ENCODE measurements around the gene RIC8A.

The RIC8A gene

GRCh38 chr11:259413-259812 is 51.9 kb downstream of the RIC8A start:
- no peaks in the 10 kb centered on the region for H3K4me1 Mint-ChIP-seq (ENCODE audit: low read depth)
- no peaks in the 10 kb centered on the region for H3K36me3 Mint-ChIP-seq
- H3K9me3 Mint-ChIP-seq (ENCODE audit: low read depth): no peaks in the 10 kb centered on the region
- no peak overlapping the region for H3K27ac Mint-ChIP-seq
- no peaks in the 10 kb centered on the region for H3K27me3 Mint-ChIP-seq
- no peak overlapping the region for H3K4me3 Mint-ChIP-seq

DNA sequence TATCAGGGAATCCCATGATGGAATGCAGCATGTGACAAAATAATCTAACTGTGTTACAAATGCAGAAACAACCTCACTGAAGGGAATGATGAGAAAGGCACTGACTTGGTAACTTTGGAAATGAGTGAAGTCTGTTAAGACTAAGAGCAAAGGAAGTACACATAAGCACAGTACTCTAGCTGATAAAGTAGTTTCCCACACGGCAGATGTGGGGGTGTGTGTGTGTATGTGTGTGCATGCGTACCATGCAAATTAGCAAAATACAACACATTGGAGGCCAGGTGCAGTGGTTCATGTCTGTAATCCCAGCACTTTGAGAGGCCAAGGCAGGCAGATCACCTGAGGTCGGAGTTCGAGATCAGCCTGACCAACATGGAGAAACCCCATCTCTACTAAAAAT is 54.1 kb downstream of the RIC8A start:
- Mint-ChIP-seq H3K9me3 (ENCODE audit: low read depth) (no peaks in the 10 kb centered on the region), H3K27ac (no peak overlapping the region), H3K27me3 (no peaks in the 10 kb centered on the region), H3K36me3 (no peaks in the 10 kb centered on the region), H3K4me1 (ENCODE audit: low read depth) (peaks cover 5% of the 10 kb centered on the region), H3K4me3 (no peak overlapping the region)
